IPS-18c (cell line): ENCODE data around the gene NOP9.

Source experiments
- H3K4me3 ChIP-seq: 2 replicates; pipeline ENCODE4 v1.7.0; 2013; ENCODE audit warnings: low read depth, mild to moderate bottlenecking, low read length, moderate library complexity; ENCODE audit not compliant: insufficient read depth
- H3K9me3 ChIP-seq: one replicate; pipeline ENCODE4 v1.6.1; 2013; ENCODE audit warnings: mild to moderate bottlenecking, low read length, moderate library complexity; ENCODE audit not compliant: control insufficient read depth, insufficient read depth

The NOP9 gene

GRCh38 chr14:24277071-24277470 is 22.6 kb upstream of the NOP9 start:
- no peak overlapping the region for H3K4me3 ChIP-seq
- no peaks in the 10 kb centered on the region for H3K9me3 ChIP-seq

- no peaks in the 10 kb centered on the region for H3K9me3 ChIP-seq
- H3K4me3 ChIP-seq: no peak overlapping the region
Observed at GRCh38 chr14:24277606-24278321, 21.9 kb upstream of the NOP9 start.

GRCh38 chr14:24278424-24278823 is 21.2 kb upstream of the NOP9 start:
- no peaks in the 10 kb centered on the region for H3K9me3 ChIP-seq
- no peak overlapping the region for H3K4me3 ChIP-seq

GRCh38 chr14:24279301-24280186 is 20.1 kb upstream of the NOP9 start:
- H3K9me3 ChIP-seq: no peaks in the 10 kb centered on the region

GRCh38 chr14:24280797-24281460 is 18.7 kb upstream of the NOP9 start:
- Histone ChIP-seq H3K9me3 (no peaks in the 10 kb centered on the region), H3K4me3 (no peak overlapping the region)

More at GRCh38 chr14:24279301-24280186, 20.1 kb upstream of the NOP9 start:
- H3K4me3 ChIP-seq: no peak overlapping the region

GRCh38 chr14:24281636-24282035 is 18.0 kb upstream of the NOP9 start:
- no peak overlapping the region for H3K4me3 ChIP-seq
- H3K9me3 ChIP-seq: no peaks in the 10 kb centered on the region

GRCh38 chr14:24282736-24283135 is 16.9 kb upstream of the NOP9 start:
- Histone ChIP-seq H3K9me3 (no peaks in the 10 kb centered on the region), H3K4me3 (no peak overlapping the region)

- Histone ChIP-seq H3K9me3 (no peaks in the 10 kb centered on the region), H3K4me3 (no peak overlapping the region)
Observed at GRCh38 chr14:24283796-24284460, 15.7 kb upstream of the NOP9 start.

- no peaks in the 10 kb centered on the region for H3K9me3 ChIP-seq
Observed at GRCh38 chr14:24284501-24285035, 15.1 kb upstream of the NOP9 start.

GRCh38 chr14:24285351-24285750 is 14.3 kb upstream of the NOP9 start:
- Histone ChIP-seq H3K4me3 (no peak overlapping the region), H3K9me3 (no peaks in the 10 kb centered on the region)

More at GRCh38 chr14:24284501-24285035, 15.1 kb upstream of the NOP9 start:
- H3K4me3 ChIP-seq: no peak overlapping the region

GRCh38 chr14:24286996-24287395 is 12.7 kb upstream of the NOP9 start:
- H3K9me3 ChIP-seq: no peaks in the 10 kb centered on the region
- no peak overlapping the region for H3K4me3 ChIP-seq

GRCh38 chr14:24289649-24290280 is 9.9 kb upstream of the NOP9 start:
- Histone ChIP-seq H3K9me3 (no peaks in the 10 kb centered on the region), H3K4me3 (no peak overlapping the region)

- Histone ChIP-seq H3K9me3 (no peaks in the 10 kb centered on the region), H3K4me3 (no peak overlapping the region)
Observed at GRCh38 chr14:24290746-24291145, 8.9 kb upstream of the NOP9 start.

GRCh38 chr14:24291446-24292117 is 8.1 kb upstream of the NOP9 start:
- H3K9me3 ChIP-seq: no peaks in the 10 kb centered on the region

GRCh38 chr14:24292118-24292807 is 7.4 kb upstream of the NOP9 start:
- no peak overlapping the region for H3K4me3 ChIP-seq
- no peaks in the 10 kb centered on the region for H3K9me3 ChIP-seq

More at GRCh38 chr14:24291446-24292117, 8.1 kb upstream of the NOP9 start:
- H3K4me3 ChIP-seq: no peak overlapping the region

- Histone ChIP-seq H3K4me3 (no peak overlapping the region), H3K9me3 (no peaks in the 10 kb centered on the region)
Observed at GRCh38 chr14:24293525-24293924, 6.1 kb upstream of the NOP9 start.
